Smooth muscle cell of the brain vasculature (primary cell): Measurements from ENCODE around the gene HIVEP2.
A peak's percentile ranks its signal among the peaks of the same experiment; 100 is the strongest.

Source experiments
- DNase-seq: peaks from one replicate; pipeline ENCODE4 v3.0.0-alpha.2; 2012; ENCODE audit warnings: low read depth, low spot score

Gene HIVEP2

GRCh38 chr6:142821164-142821716 is 123.7 kb downstream of the HIVEP2 start:
- DNase-seq = no peak

DNA sequence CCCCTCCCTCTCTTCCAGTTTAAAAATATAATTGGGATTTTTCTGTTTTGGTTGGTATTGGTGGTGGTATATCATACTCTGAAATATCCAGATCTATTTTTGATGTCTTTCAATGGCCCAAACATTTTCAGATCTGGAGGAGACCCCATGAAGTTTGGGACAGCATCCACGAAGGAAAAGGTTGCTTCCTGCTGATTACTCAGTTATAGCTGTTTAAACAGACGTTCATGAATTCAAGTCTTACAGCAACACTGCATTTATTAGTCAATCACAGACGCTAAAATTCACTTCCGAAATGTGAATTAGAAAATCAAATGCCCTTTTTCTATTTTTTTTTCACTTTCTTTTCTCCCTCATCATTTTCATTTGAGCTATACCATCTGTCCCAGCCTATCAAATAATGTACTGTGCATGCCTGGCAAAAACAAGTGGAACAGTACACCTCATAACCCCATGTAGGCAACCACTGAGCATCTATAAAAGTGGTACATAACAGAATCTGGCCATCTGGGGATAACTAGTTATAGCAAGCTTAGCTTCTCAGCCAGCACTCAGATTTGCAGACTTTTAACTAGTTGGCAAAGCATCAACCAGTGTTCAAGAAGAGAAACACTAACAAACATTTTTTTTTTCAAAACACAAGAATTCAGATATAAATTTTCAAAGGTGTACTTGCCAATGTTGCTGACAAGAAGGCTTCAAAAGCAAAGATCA is 124.5 kb downstream of the HIVEP2 start:
- no peak for DNase-seq

GRCh38 chr6:142819603-142820337 is 125.2 kb downstream of the HIVEP2 start:
- no peak for DNase-seq

DNA sequence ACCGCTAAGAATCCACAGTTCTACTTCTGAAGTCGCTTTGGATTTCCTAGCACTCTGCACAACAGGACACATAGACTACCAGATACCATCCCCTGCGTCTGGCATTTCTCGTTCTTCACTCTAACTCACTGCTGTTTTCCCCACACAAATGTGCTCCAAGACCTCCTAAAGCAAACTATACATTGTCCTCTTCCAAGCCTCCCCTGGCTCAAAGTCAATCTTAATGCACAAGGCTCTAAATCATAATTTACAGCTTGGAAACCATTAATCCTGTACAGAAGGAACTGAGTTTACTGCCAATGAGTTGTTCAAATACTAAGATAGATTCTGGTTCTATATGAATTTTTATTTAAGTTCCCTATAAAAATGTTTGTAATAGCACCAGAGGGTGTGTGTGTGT is 128.5 kb downstream of the HIVEP2 start:
- DNase-seq = no peak

GRCh38 chr6:142816031-142816430 is 128.9 kb downstream of the HIVEP2 start:
- no peak for DNase-seq

DNA sequence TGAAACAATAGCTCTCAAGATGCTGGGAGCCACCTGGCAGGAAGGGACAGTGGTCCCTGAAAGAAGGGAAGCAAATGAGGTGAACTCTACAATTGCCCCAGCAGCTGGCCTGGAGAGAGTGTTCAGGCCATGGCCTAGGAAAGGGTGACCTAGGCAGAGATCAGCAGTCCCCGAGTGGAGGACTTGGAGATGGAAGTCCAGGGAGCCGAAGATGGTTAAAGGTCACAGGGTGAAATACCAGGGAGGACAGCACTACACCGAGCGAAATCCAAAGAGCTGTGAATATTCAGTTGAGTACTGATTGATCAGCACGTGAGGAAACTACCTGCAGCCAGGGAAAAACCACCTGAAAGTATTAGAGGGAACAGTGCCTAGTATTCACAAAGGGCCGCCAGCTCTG is 133.1 kb downstream of the HIVEP2 start:
- no peak for DNase-seq

DNA sequence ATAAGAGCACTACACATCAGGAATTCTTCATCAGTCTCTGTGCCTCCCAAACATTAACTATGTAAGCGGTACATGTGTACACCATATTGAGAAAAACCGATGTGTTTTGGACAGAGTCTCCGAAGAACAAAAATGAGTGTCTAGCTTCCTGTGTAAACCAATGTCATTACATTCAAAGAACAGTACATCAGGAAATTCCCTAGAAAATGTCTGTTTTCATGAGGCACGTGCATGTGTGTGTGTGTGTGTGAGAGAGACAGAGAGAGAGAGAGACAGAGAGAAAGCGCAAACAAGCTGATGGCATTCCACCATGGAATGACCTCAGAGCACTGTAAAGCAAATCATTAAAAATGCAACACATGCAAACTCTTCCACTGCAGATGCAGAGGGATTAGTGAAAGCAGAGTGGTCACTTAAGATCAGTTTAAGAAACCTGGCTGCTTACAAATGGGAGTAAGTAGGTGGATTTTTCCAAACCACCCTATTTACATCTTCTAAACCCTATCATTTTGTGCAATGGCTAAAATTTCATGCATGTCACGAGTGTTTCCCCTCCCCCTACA is 133.9 kb downstream of the HIVEP2 start:
- DNase-seq = no peak

- no peak for DNase-seq
Observed at GRCh38 chr6:142809947-142810346, 135.0 kb downstream of the HIVEP2 start.

DNA sequence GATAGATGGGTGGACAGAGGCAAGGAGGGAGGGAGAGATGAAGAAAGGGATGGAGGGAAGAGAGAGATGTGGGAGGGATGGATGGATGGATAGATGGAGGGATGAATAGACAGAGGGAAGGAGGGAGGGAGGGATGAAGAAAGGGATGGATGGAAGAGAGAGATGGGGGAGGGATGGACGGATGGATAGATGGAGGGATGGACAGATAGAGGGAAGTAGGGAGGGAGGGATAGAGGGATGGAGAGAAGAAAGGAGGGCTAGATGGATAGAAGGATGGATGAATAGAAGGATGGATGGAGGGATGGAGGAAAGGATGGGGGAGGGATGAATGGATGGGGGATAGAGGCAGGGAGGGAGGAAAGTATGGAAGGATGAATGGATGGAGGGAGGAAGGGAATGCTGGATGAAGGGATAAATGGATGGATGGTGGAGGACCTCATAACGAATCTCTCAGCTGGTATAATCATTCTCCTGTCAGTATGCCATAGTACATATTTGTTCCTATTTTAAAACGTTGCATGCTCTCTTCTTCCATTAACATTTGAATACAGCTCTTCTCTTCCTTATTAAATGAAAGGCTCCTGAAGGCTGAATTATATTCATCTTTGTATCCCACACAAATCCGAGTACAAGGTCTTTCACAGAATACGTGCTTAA is 136.4 kb downstream of the HIVEP2 start:
- DNase-seq = no peak

- no peak for DNase-seq
Observed at GRCh38 chr6:142805042-142805441, 139.9 kb downstream of the HIVEP2 start.

- no peak for DNase-seq
Observed at GRCh38 chr6:142804490-142804889, 140.5 kb downstream of the HIVEP2 start.

DNA sequence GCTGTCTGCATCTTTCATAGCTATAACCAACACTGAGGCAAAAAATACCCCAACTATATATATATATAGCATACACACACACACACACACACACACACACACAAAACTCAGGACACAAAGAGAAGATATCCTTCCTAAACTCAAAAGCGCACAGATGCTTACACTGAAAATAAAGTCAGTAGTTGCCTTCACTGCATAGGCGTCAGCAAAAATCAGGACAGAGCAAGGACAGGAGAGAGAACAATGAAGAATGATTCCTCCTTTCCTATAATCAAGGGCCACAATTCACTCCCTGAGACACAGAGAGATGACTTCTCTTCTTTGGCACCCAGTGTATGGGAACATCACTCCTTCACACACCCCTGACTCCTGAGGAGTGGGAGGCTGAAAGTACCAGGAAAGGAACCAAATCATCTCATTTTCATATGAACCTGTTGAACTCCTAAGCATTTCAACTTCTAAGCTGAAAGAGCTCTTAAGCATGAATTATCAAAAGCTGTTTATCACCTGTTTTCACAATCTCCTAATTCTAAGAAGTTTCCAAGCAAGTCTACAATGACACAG is 141.4 kb downstream of the HIVEP2 start:
- no peak for DNase-seq

GRCh38 chr6:142803032-142803431 is 141.9 kb downstream of the HIVEP2 start:
- no peak for DNase-seq

DNA sequence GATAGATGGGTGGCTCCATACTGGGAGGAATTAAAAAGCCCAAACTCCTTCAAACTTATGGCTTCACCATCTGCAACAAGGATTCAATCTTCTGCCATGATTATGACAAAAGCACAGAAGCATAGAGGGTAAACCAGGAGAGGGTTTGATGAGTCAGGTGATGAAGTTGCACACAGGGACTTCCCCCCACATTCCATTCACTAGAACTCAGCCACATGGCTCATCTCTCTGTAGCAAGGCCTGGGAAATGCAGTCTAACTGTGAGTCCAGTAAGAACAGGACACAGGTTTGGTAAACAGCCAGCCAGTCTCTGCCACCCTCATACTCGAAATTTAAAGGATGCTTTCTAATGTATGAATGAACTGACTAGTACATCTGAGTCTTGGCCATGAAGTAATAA is 142.9 kb downstream of the HIVEP2 start:
- peak; percentile 66 for DNase-seq

DNA sequence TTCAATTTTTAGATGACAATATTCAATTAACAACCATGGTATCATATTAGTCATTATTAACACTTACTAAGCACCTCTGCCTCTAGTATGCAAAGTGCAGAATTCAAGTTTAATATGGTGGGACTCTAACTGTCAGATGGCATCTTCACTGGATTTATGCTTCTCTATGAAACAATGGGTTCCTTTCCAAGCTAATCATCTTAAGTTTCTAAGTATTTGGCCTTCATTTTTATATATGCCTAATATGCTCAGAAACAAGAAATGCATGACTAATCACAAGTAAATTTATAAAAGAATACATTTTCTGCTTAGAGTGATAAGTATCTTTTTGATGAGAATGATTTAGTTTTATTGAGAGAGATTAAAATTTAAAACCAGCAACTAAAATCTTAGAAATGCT is 144.7 kb downstream of the HIVEP2 start:
- no peak for DNase-seq

GRCh38 chr6:142799639-142800038 is 145.3 kb downstream of the HIVEP2 start:
- DNase-seq = no peak

GRCh38 chr6:142797159-142797558 is 147.8 kb downstream of the HIVEP2 start:
- DNase-seq = no peak

- no peak for DNase-seq
Observed at GRCh38 chr6:142796571-142796970, 148.4 kb downstream of the HIVEP2 start.

GRCh38 chr6:142796024-142796423 is 149.0 kb downstream of the HIVEP2 start:
- DNase-seq = no peak

DNA sequence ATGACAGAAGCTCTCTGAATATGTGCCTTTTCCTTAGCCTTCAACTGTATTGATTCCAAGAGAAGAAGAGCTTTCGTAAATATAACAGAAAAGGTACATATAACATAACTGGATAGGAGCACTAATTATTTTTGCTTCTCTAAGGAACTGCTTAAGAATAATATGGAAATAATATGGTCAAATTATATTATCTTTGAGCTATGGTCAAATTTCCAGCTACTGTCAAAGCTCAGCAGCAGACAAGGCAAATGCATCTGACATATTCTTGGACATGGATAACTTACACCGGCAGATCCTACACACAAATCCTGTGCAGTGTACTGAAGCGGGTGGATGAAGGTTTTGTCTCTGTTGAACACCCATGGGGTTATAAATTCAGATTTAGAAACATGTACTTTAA is 150.6 kb downstream of the HIVEP2 start:
- DNase-seq = no peak

GRCh38 chr6:142790257-142790656 is 154.7 kb downstream of the HIVEP2 start:
- DNase-seq = no peak

DNA sequence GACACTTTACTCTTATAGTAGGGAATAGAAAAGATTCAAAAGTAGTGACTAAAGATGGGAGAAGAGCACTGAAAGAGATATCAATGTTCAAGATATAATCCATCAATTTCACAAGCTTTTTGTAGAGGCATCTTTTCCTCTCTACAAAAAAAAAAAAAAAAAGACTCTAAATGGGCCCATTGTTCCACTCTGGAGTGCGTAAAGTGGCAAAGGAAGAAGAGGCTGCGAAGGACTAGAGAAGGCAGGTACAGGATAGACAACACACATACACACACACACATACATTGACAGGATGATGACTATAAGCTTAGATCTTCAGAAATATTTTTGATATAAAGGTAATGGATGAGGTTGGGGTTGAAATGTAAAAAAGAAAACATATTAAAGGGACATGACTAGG is 157.6 kb downstream of the HIVEP2 start:
- DNase-seq = no peak
